ENCODE data around the gene MS4A8.
"Not testable (repeated sequence)": the region's sequence is repeated elsewhere in the genome, so short reads cannot be mapped to it uniquely, and the experiment has no call there.

GRCh38 chr11:60684541-60684848, 14.9 kb upstream of the MS4A8 start:
- not testable (repeated sequence) for TF ChIP-seq TCF7 (CRISPR knock-in tag; IDR thresholded peaks at IDR 0.05; ENCODE audit: low read depth); SP1 (CRISPR knock-in tag; conservative IDR thresholded peaks at IDR 0.05); CTCF (IDR thresholded peaks at IDR 0.05); TEAD1 (CRISPR knock-in tag; IDR thresholded peaks at IDR 0.05); ELF4 (CRISPR knock-in tag; IDR thresholded peaks at IDR 0.05; ENCODE audit: low read depth); MAX (CRISPR knock-in tag; IDR thresholded peaks at IDR 0.05); ZNF671 (CRISPR knock-in tag; IDR thresholded peaks at IDR 0.05); TEAD4 (CRISPR knock-in tag; IDR thresholded peaks at IDR 0.05); ATF6 (CRISPR knock-in tag; IDR thresholded peaks at IDR 0.05); USF1 (CRISPR knock-in tag; IDR thresholded peaks at IDR 0.05); KAT7 (CRISPR knock-in tag; IDR thresholded peaks at IDR 0.05; ENCODE audit: borderline replicate concordance)
